ENCODE results near the gene PPIH. TPM values are rescaled to one million over a fixed set of nuclear protein-coding genes. Genes with fewer than 3 reads are reported as not detected.
A peak's percentile ranks its signal among the peaks of the same experiment; 100 is the strongest.

Gene PPIH
- total RNA-seq, 3 donors from 2014 or later (not counting 1 experiment from before 2014, with no cell fraction given) = 41.2 to 50.3 (median 43.1) TPM

GRCh38 chr1:42682739-42683531 is 24.7 kb downstream of the PPIH start:
- intact Hi-C loops (cut with micrococcal nuclease) = loop anchor here (1.0 to 5.0 kb wide), 3 partner anchors 25 to 221 kb away; partner anchors contain the start of genes C1orf50, CCDC30, P3H1 and PPIH
- peaks cover 16% of the 10 kb centered on the region for H3K4me1 ChIP-seq (ENCODE audit: control insufficient read depth, insufficient read depth, low read length)

DNA sequence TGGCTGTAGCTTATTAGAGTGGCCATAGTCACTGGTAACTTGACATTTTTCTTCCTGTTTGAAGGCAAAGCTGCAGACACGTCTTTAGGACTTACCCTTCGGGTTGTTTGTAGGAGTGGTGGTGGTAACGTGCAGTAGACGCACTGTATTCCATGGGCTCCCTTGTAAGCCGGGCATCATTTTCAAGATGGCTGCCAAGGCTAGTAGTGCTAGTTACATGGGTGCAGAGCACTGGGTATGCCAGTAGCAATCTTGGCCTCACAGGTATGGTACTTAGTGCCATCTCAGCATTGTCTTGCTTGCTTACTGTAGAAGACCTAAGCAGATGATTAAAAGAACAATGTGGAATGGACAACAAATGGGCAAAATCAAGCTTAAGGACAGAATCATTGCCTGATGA is 25.9 kb downstream of the PPIH start:
- intact Hi-C loops (cut with micrococcal nuclease) = loop anchor here (5.0 kb wide), 2 partner anchors 83 to 222 kb away; partner anchors contain the start of genes C1orf50, CCDC30 and P3H1
- Histone ChIP-seq H3K36me3 (ENCODE audit: control insufficient read depth, insufficient read depth, low read length) (peaks cover 15% of the 10 kb centered on the region), H3K9me3 (ENCODE audit: control insufficient read depth, insufficient read depth, low read length) (no peaks in the 10 kb centered on the region), H3K27ac (ENCODE audit: low read length) (peak overlapping the region; percentile 47), H3K4me1 (ENCODE audit: control insufficient read depth, insufficient read depth, low read length) (peaks cover 16% of the 10 kb centered on the region), H3K4me3 (ENCODE audit: low read length) (peak overlapping the region; percentile 22), H3K27me3 (ENCODE audit: control insufficient read depth, insufficient read depth, low read length) (no peaks in the 10 kb centered on the region)
- 55% methylated on average over 5 of the region's 5 CpGs for WGBS (ENCODE audit: insufficient coverage)
- Mint-ChIP-seq H3K4me1 (peaks cover 66 to 71% of the 10 kb centered on the region in 2 donors), H3K9me3 (no peaks in the 10 kb centered on the region), H3K36me3 (no peaks in the 10 kb centered on the region), H3K27me3 (ENCODE audit: low read depth in 2 of 2) (no peaks in the 10 kb centered on the region), H3K27ac (peak overlapping the region; percentile 83 to 93), H3K4me3 (peak overlapping the region; percentile 87)
- ATAC-seq (no peak), DNase-seq (peak in 1 of 2 donors; percentile 34)
- TF ChIP-seq, protein P1, sequence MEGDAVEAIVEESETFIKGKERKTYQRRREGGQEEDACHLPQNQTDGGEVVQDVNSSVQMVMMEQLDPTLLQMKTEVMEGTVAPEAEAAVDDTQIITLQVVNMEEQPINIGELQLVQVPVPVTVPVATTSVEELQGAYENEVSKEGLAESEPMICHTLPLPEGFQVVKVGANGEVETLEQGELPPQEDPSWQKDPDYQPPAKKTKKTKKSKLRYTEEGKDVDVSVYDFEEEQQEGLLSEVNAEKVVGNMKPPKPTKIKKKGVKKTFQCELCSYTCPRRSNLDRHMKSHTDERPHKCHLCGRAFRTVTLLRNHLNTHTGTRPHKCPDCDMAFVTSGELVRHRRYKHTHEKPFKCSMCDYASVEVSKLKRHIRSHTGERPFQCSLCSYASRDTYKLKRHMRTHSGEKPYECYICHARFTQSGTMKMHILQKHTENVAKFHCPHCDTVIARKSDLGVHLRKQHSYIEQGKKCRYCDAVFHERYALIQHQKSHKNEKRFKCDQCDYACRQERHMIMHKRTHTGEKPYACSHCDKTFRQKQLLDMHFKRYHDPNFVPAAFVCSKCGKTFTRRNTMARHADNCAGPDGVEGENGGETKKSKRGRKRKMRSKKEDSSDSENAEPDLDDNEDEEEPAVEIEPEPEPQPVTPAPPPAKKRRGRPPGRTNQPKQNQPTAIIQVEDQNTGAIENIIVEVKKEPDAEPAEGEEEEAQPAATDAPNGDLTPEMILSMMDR (IDR thresholded peaks at IDR 0.05) = no peak

More at GRCh38 chr1:42682739-42683531, 24.7 kb downstream of the PPIH start:
- no peaks in the 10 kb centered on the region for H3K27me3 ChIP-seq (ENCODE audit: control insufficient read depth, insufficient read depth, low read length)
- DNase-seq (peak; percentile 61 to 84), ATAC-seq (peak; percentile 52 to 74 (median 55))
- WGBS (ENCODE audit: insufficient coverage) = under 1% methylated on average over 101 of the region's 103 CpGs
- H3K27ac ChIP-seq (ENCODE audit: low read length) = peak overlapping the region; percentile 59
- peak overlapping the region; percentile 79 for H3K4me3 ChIP-seq (ENCODE audit: low read length)
- H3K9me3 Mint-ChIP-seq = no peaks in the 10 kb centered on the region
- peaks cover 57 to 59% of the 10 kb centered on the region in 2 donors for H3K4me1 Mint-ChIP-seq
- peaks cover 15% of the 10 kb centered on the region for H3K36me3 ChIP-seq (ENCODE audit: control insufficient read depth, insufficient read depth, low read length)
- peak overlapping the region; percentile 87 for H3K4me3 Mint-ChIP-seq
- H3K9me3 ChIP-seq (ENCODE audit: control insufficient read depth, insufficient read depth, low read length) = no peaks in the 10 kb centered on the region
- no peaks in the 10 kb centered on the region for H3K27me3 Mint-ChIP-seq (ENCODE audit: low read depth in 2 of 2)
- TF ChIP-seq, protein P1 (IDR thresholded peaks at IDR 0.05) = no peak
- H3K36me3 Mint-ChIP-seq = no peaks in the 10 kb centered on the region
- peak overlapping the region; percentile 93 to 98 for H3K27ac Mint-ChIP-seq

GRCh38 chr1:42686418-42686817 is 28.2 kb downstream of the PPIH start:
- ATAC-seq = no peak
- peaks cover 9% of the 10 kb centered on the region for H3K4me1 ChIP-seq (ENCODE audit: control insufficient read depth, insufficient read depth, low read length)
- DNase-seq = no peak
- WGBS (ENCODE audit: insufficient coverage) = 60% methylated on average over 4 of the region's 4 CpGs
- no peaks in the 10 kb centered on the region for H3K36me3 Mint-ChIP-seq
- H3K4me1 Mint-ChIP-seq = peaks cover 78 to 79% of the 10 kb centered on the region in 2 donors
- H3K27ac Mint-ChIP-seq = peak overlapping the region; percentile 18 to 31
- no peaks in the 10 kb centered on the region for H3K27me3 Mint-ChIP-seq (ENCODE audit: low read depth in 2 of 2)
- H3K9me3 ChIP-seq (ENCODE audit: control insufficient read depth, insufficient read depth, low read length) = no peaks in the 10 kb centered on the region
- no peak overlapping the region for H3K4me3 Mint-ChIP-seq
- TF ChIP-seq, protein P1 (IDR thresholded peaks at IDR 0.05) = no peak
- intact Hi-C loops (cut with micrococcal nuclease) = no loop called here
- no peaks in the 10 kb centered on the region for H3K9me3 Mint-ChIP-seq
- peaks cover 15% of the 10 kb centered on the region for H3K36me3 ChIP-seq (ENCODE audit: control insufficient read depth, insufficient read depth, low read length)
- no peak overlapping the region for H3K27ac ChIP-seq (ENCODE audit: low read length)
- H3K27me3 ChIP-seq (ENCODE audit: control insufficient read depth, insufficient read depth, low read length) = no peaks in the 10 kb centered on the region
- no peak overlapping the region for H3K4me3 ChIP-seq (ENCODE audit: low read length)

Data from natural killer cell (primary cell).